HG03039 (cell line): ENCODE results near the gene TP53BP2.
"Not testable (repeated sequence)": the region's sequence is repeated elsewhere in the genome, so short reads cannot be mapped to it uniquely, and the experiment has no call there.

ENCODE experiments used
- ATAC-seq: cut with Tn5 transposase; IDR thresholded peaks from one replicate; pipeline ENCODE4 v1.9.1; 2021; ENCODE audit warnings: mild to moderate bottlenecking, moderate library complexity; ENCODE audit not compliant: unreplicated experiment

TP53BP2 gene

GRCh38 chr1:223831755-223832636 lies 13.8 kb downstream of the TP53BP2 start:
- no peak for ATAC-seq

- ATAC-seq, result no peak
These were observed 16.1 kb downstream of the TP53BP2 start for GRCh38 chr1:223829678-223830077.

- ATAC-seq, result no peak
These were observed 17.4 kb downstream of the TP53BP2 start for GRCh38 chr1:223828162-223828848.

GRCh38 chr1:223827193-223827663 lies 18.5 kb downstream of the TP53BP2 start:
- ATAC-seq, result no peak

- no peak for ATAC-seq
These were observed 19.7 kb downstream of the TP53BP2 start for GRCh38 chr1:223825767-223826748.

GRCh38 chr1:223824712-223825111 lies 21.0 kb downstream of the TP53BP2 start:
- no peak for ATAC-seq

GRCh38 chr1:223824287-223824686 lies 21.5 kb downstream of the TP53BP2 start:
- no peak for ATAC-seq

GRCh38 chr1:223820971-223821370 lies 24.8 kb downstream of the TP53BP2 start:
- no peak for ATAC-seq

- no peak for ATAC-seq
These were observed 25.3 kb downstream of the TP53BP2 start for GRCh38 chr1:223820515-223820858.

GRCh38 chr1:223819730-223820514 lies 25.8 kb downstream of the TP53BP2 start:
- no peak for ATAC-seq

GRCh38 chr1:223817265-223817664 lies 28.5 kb downstream of the TP53BP2 start:
- ATAC-seq, result not testable (repeated sequence)

GRCh38 chr1:223815865-223816264 lies 29.9 kb downstream of the TP53BP2 start:
- no peak for ATAC-seq

- ATAC-seq, result no peak
These were observed 30.5 kb downstream of the TP53BP2 start for GRCh38 chr1:223815020-223815853.

- no peak for ATAC-seq
These were observed 32.1 kb downstream of the TP53BP2 start for GRCh38 chr1:223813645-223814044.

- no peak for ATAC-seq
These were observed 34.1 kb downstream of the TP53BP2 start for GRCh38 chr1:223811634-223812101.

GRCh38 chr1:223810586-223810985 lies 35.2 kb downstream of the TP53BP2 start:
- no peak for ATAC-seq

- not testable (repeated sequence) for ATAC-seq
These were observed 35.8 kb downstream of the TP53BP2 start for GRCh38 chr1:223809905-223810304.

GRCh38 chr1:223803211-223803610 lies 42.5 kb downstream of the TP53BP2 start:
- no peak for ATAC-seq

- ATAC-seq, result no peak
These were observed 43.1 kb downstream of the TP53BP2 start for GRCh38 chr1:223802602-223803001.
